GM23248 (cell line): ENCODE data around the gene AKAP11. TPM values are rescaled to one million over a fixed set of nuclear protein-coding genes. Genes with fewer than 3 reads are reported as not detected.

Source experiments
- DNase-seq: peaks from one replicate; pipeline ENCODE4 v3.0.0-alpha.2; 2015
- H2AFZ ChIP-seq: fragments of 200-600 bp; sonication (generic); 2 replicates; pipeline ENCODE4 v1.6.1; 2016; ENCODE audit warnings: antibody characterized with exemption
- H3F3A ChIP-seq: fragments of 200-600 bp; sonication (generic); 2 replicates; pipeline ENCODE4 v1.6.1; 2016; ENCODE audit warnings: mild to moderate bottlenecking, antibody characterized with exemption, mixed run types; ENCODE audit not compliant: insufficient read depth
- H3K27ac ChIP-seq: fragments of 200-600 bp; sonication (generic); 2 replicates; pipeline ENCODE4 v1.5.1; 2016; ENCODE audit warnings: mild to moderate bottlenecking
- H3K27me3 ChIP-seq: fragments of 200-600 bp; sonication (generic); replicated peaks from 2 replicates; pipeline ENCODE4 v1.6.1; 2016; ENCODE audit warnings: mild to moderate bottlenecking; ENCODE audit not compliant: insufficient read depth
- H3K36me3 ChIP-seq: fragments of 200-600 bp; sonication (generic); 2 replicates; pipeline ENCODE4 v1.6.1; 2016; ENCODE audit warnings: low read depth, mild to moderate bottlenecking
- H3K4me1 ChIP-seq: fragments of 200-600 bp; sonication (generic); 2 replicates; pipeline ENCODE4 v1.6.1; 2016; ENCODE audit warnings: mild to moderate bottlenecking; ENCODE audit not compliant: insufficient read depth
- H3K4me2 ChIP-seq: fragments of 200-600 bp; sonication (generic); one replicate; pipeline ENCODE4 v1.6.1; 2016; ENCODE audit warnings: mild to moderate bottlenecking; ENCODE audit not compliant: unreplicated experiment
- H3K4me3 ChIP-seq: fragments of 200-600 bp; sonication (generic); 2 replicates; pipeline ENCODE4 v1.5.1; 2016; ENCODE audit warnings: mild to moderate bottlenecking
- H3K79me2 ChIP-seq: fragments of 200-600 bp; sonication (generic); 2 replicates; pipeline ENCODE4 v1.6.1; 2016; ENCODE audit warnings: mild to moderate bottlenecking; ENCODE audit not compliant: insufficient read depth
- H3K9ac ChIP-seq: fragments of 200-600 bp; sonication (generic); 2 replicates; pipeline ENCODE4 v1.6.1; 2016; ENCODE audit warnings: mild to moderate bottlenecking
- H3K9me2 ChIP-seq: fragments of 200-600 bp; sonication (generic); 2 replicates; pipeline ENCODE4 v1.6.1; 2016; ENCODE audit warnings: mixed run types, mild to moderate bottlenecking, moderate library complexity; ENCODE audit not compliant: insufficient read depth
- H3K9me3 ChIP-seq: fragments of 200-600 bp; sonication (generic); one replicate; pipeline ENCODE4 v1.6.1; 2017; ENCODE audit warnings: low read depth
- H4K20me1 ChIP-seq: fragments of 200-600 bp; sonication (generic); 2 replicates; pipeline ENCODE4 v1.6.0; 2016; ENCODE audit not compliant: insufficient read depth
- EZH2 ChIP-seq: fragments of 200-600 bp; sonication (generic); IDR thresholded peaks from 2 replicates; pipeline ENCODE4 v1.6.1; 2018; ENCODE audit warnings: antibody characterized with exemption, mild to moderate bottlenecking; ENCODE audit not compliant: insufficient read depth, poor library complexity, severe bottlenecking
- EZH2phosphoT487 ChIP-seq: fragments of 200-600 bp; sonication (generic); IDR thresholded peaks from 2 replicates; pipeline ENCODE4 v1.6.1; 2018; ENCODE audit warnings: antibody characterized with exemption, moderate library complexity, mild to moderate bottlenecking, low read depth; ENCODE audit not compliant: insufficient read depth
- WGBS, 2 experiments: methylation state at CpG; one replicate each; pipeline ENCODE4 v1.1.6; 2015 to 2017; ENCODE audit warnings: low lambda C conversion rate in 2 of 2, low coverage in 1 of 2; ENCODE audit errors: missing lambda C conversion rate in 2 of 2; 5-methylcytosine and 5-hydroxymethylcytosine counted together
- in situ Hi-C: fragments of 300-500 bp; cut with MboI; formaldehyde crosslinking; loops from 2 replicates; pipeline ENCODE4 v1.15.0; 2020
- polyA plus RNA-seq: library from polyadenylated mRNA; unstranded; fragments of >200 nt; fragmentation: Nextera tagmentation; extraction: Ambion mirVana; gene quantifications from 2 replicates; pipeline ENCODE4 v1.2.1, GENCODE V29; 2016
- total RNA-seq: library from RNA; depleted of rRNA; stranded (reverse); fragments of >200 nt; shearing (Covaris generic); gene quantifications from 2 replicates; pipeline ENCODE4 v1.2.3, GENCODE V29; 2014

Gene AKAP11
- total and polyA plus RNA-seq, 2 experiments from 2014 or later: 5.3 to 25.3 TPM

DNA sequence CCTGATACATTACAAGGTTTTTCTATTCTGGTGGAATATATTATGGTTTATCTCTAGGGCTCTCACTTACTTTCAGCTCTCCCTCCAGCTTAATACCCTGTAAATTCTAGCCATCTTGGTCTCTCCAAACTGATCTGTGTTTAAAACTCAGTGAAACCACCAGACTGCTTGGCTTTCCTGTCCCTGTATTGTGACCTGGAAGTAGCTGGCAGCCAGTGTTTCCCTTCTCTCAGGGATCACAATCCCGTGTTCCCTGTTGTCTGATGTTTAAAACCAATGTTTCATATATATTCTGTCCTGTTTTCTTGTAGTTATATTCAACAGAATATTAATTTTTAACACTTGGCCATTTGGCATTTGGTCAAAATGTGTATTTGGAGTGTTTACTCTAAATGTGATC is 8.0 kb downstream of the AKAP11 start:
- H3K4me2 ChIP-seq: no peak overlapping the region
- H3K4me1 ChIP-seq: no peaks in the 10 kb centered on the region; the same call in none of the 2 replicates
- H3K9ac ChIP-seq: no peak overlapping the region
- no peak overlapping the region for H3K4me3 ChIP-seq
- no peaks in the 10 kb centered on the region for H3K36me3 ChIP-seq
- peaks cover 100% of the 10 kb centered on the region for H3K79me2 ChIP-seq
- in situ Hi-C loops: no loop called here
- H4K20me1 ChIP-seq: peaks cover 15% of the 10 kb centered on the region; the same call in 1 of the 2 replicates
- H3K27me3 ChIP-seq: no peaks in the 10 kb centered on the region
- H2AFZ ChIP-seq: no peak overlapping the region
- 7 to 10% methylated on average over 1 of the region's 1 CpG for WGBS, 2 experiments
- TF ChIP-seq EZH2phosphoT487: no peak
- no peak for TF ChIP-seq EZH2
- H3K9me2 ChIP-seq: no peaks in the 10 kb centered on the region
- H3K9me3 ChIP-seq: no peaks in the 10 kb centered on the region
- no peak for DNase-seq
- H3K27ac ChIP-seq: no peak overlapping the region
- H3F3A ChIP-seq: no peaks in the 10 kb centered on the region

DNA sequence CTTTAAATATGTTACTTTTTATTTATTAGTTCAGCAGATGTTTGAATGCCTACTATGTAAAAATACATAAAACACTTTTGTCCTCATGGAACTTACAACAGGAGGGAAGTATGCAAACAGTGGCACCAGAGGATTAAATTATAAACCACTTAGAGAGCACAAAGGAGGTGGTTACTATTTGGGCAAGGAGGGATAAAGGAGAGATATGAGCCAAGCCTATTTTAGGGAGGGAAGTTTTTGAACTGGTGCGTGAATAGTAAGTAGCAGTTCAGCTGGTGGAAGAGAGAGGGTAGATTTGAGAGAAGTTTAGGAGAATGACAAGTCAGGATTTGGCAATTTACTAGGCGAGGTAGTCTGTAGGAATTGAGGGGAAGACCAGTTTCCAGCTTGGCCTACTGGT is 8.6 kb downstream of the AKAP11 start:
- Histone ChIP-seq H3K79me2 (peaks cover 100% of the 10 kb centered on the region), H3K4me3 (no peak overlapping the region), H3K27me3 (no peaks in the 10 kb centered on the region), H3K9ac (no peak overlapping the region), H4K20me1 (peaks cover 10% of the 10 kb centered on the region; the same call in 1 of the 2 replicates), H3F3A (no peaks in the 10 kb centered on the region), H3K9me2 (no peaks in the 10 kb centered on the region), H3K27ac (no peak overlapping the region), H3K9me3 (no peaks in the 10 kb centered on the region), H3K36me3 (no peaks in the 10 kb centered on the region), H3K4me2 (no peak overlapping the region), H2AFZ (no peak overlapping the region), H3K4me1 (no peaks in the 10 kb centered on the region; the same call in 1 of the 2 replicates)
- in situ Hi-C loops: no loop called here
- WGBS, 2 experiments: 95 to 100% methylated on average over 2 of the region's 2 CpGs
- TF ChIP-seq EZH2phosphoT487: no peak
- TF ChIP-seq EZH2: no peak
- no peak for DNase-seq

DNA sequence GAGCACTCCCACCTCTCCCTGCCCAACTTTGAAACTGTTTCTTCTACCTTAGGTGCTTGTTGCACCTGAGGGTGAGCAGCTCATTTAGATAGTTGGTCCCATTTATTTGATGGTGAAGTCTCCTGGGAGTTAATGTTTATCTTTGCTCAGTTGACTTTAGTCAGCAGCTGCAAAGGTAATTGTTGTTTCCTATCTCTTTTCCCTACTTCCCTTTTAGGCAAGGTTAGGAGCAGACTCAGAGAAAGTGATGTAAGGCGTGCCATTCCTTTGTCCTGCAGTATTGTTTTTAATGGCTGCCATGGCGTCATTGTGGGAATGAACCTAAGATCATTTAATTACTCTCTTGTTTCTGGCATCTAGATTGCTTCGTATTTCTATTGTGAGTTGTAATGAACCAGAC is 11.6 kb downstream of the AKAP11 start:
- Histone ChIP-seq H3K36me3 (peaks cover 23% of the 10 kb centered on the region), H3K4me1 (no peaks in the 10 kb centered on the region; the same call in 1 of the 2 replicates), H3K4me3 (no peak overlapping the region), H3K9me3 (no peaks in the 10 kb centered on the region), H3F3A (no peaks in the 10 kb centered on the region), H3K79me2 (peaks cover 88% of the 10 kb centered on the region), H3K9ac (no peak overlapping the region), H3K9me2 (no peaks in the 10 kb centered on the region), H3K27ac (no peak overlapping the region), H3K27me3 (no peaks in the 10 kb centered on the region), H4K20me1 (peaks cover 10% of the 10 kb centered on the region; the same call in 1 of the 2 replicates), H3K4me2 (no peak overlapping the region), H2AFZ (no peak overlapping the region)
- in situ Hi-C loops: no loop called here
- TF ChIP-seq EZH2phosphoT487 (no peak), EZH2 (no peak)
- WGBS, 2 experiments: 93 to 98% methylated on average over 3 of the region's 3 CpGs
- no peak for DNase-seq

DNA sequence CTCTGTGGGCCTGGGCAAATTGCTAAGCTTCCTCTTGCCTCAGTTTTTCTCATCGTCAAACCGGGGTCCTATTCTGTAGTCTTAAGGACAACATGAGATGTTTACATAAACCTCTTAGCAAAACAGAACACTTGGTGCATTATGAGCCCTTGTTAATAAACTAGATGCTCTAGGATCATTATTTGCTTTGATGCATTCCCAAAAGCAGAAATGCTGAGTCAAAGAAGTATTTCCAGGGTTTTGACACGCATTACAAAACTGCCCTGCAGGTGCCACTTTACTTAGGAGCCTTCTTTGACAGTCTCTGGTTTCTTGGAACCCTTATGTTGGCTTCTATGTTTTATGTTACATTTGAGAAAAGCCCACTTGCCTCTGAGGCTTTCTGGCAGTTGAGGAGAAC is 12.1 kb downstream of the AKAP11 start:
- 78 to 85% methylated on average over 3 of the region's 3 CpGs for WGBS, 2 experiments
- Histone ChIP-seq H3K9me2 (no peaks in the 10 kb centered on the region), H4K20me1 (peaks cover 10% of the 10 kb centered on the region; the same call in 1 of the 2 replicates), H3K27me3 (no peaks in the 10 kb centered on the region), H3K79me2 (peaks cover 88% of the 10 kb centered on the region), H3K4me1 (no peaks in the 10 kb centered on the region), H3K27ac (no peak overlapping the region), H3K4me3 (no peak overlapping the region), H3F3A (no peaks in the 10 kb centered on the region), H2AFZ (no peak overlapping the region), H3K4me2 (no peak overlapping the region), H3K36me3 (peaks cover 28% of the 10 kb centered on the region), H3K9ac (no peak overlapping the region), H3K9me3 (no peaks in the 10 kb centered on the region)
- DNase-seq: no peak
- TF ChIP-seq EZH2phosphoT487: no peak
- in situ Hi-C loops: no loop called here

DNA sequence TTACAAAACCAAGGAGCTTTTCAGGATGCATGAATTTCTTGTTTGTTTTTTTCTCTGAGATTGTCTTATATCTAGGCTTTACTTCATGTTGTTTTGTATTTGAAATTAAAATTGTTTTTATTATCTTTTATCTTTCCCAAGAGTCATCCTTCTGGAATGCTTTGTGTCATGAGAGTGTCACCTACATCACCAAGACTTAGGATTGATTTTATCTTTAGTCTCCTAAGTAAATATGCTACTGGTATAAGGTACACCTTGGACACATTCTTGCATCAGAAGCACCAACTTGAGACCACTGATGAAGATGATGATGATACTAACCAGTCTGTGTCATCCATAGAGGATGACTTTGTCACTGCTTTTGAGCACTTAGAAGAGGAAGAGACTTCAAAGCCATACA is 26.4 kb downstream of the AKAP11 start:
- no peaks in the 10 kb centered on the region for H3K27me3 ChIP-seq
- H3K79me2 ChIP-seq: no peaks in the 10 kb centered on the region
- no peak for TF ChIP-seq EZH2phosphoT487
- no peak overlapping the region for H3K4me3 ChIP-seq
- H3K9ac ChIP-seq: no peak overlapping the region
- H3K27ac ChIP-seq: no peak overlapping the region
- in situ Hi-C loops: no loop called here
- H3K4me2 ChIP-seq: no peak overlapping the region
- no peaks in the 10 kb centered on the region for H3F3A ChIP-seq
- no peaks in the 10 kb centered on the region for H3K9me2 ChIP-seq
- H2AFZ ChIP-seq: no peak overlapping the region
- no peak for DNase-seq
- H3K9me3 ChIP-seq: no peaks in the 10 kb centered on the region
- no peaks in the 10 kb centered on the region for H4K20me1 ChIP-seq
- peaks cover 71% of the 10 kb centered on the region for H3K36me3 ChIP-seq
- no peaks in the 10 kb centered on the region for H3K4me1 ChIP-seq
